GM21786 (cell line): ENCODE data around the gene RASSF3.

ENCODE experiments used
- ATAC-seq: cut with Tn5 transposase; IDR thresholded peaks from one replicate; pipeline ENCODE4 v1.9.1; 2021; ENCODE audit not compliant: unreplicated experiment

The RASSF3 gene

DNA sequence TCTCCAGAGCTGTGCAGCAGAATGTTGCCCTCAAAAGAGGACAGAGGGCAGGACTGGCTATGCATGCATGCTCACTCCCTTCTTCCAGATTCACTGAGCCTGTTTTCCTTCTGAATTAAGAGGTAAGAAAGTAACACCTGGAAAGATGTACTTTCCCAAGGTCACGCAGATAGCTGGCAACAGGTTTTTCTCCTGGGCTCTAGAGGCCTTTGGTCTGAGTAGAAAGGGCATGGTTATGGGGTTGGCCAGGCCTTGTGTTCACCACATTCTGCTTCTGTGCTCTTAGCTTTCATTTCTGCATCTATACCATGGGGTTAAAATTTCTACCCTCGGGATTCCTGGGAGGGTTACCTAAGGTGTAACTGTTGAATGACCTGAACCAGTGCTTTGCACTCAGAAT is 57.5 kb downstream of the RASSF3 start:
- no peak for ATAC-seq

DNA sequence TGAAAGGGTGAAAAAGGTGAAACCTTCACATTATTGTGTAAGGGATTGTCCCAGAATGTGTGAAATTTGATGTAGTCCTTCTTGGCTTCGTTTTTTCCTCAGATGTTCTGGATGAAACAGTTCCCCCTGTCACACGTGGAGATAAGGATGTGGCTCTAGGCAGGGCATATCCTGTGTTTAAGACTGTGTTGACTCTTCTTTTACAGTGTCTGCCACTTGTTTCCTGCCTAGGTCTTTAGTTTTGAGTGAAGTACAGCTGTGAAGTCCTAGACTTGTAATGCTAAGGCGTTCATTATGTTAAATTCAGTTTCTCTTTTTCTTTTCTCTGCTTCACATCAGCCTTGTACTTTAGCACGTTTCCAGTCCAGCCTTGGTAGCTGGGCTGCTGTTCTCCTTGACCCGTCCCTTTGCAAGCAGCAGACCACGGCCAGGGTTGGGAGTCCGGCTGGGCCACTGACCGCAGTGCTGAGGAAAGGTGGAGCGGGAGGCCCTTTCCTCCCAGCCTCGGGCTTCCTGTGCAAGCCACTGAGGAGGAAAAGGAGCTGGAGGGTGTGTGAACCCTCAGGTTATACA is 59.1 kb downstream of the RASSF3 start:
- peak; percentile 78 for ATAC-seq

DNA sequence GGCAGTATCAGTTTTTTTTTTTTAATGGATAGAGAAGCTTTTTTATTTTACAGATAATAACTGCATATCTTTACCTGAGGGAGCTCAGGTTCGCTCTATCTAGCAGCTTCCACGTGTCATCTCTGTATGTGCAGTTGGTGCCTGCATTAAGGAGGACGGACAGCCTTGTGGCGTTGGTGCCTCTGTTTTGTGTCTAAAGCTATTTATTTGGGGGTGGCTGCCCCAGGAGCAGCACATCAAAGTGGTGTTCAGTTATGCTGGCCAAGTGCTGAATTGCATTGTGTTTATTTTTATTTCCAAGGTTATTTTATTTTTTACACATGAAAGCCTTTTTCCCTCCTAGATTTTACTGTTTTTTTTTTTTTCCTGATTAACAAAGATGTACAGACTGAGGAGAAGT is 59.7 kb downstream of the RASSF3 start:
- no peak for ATAC-seq

DNA sequence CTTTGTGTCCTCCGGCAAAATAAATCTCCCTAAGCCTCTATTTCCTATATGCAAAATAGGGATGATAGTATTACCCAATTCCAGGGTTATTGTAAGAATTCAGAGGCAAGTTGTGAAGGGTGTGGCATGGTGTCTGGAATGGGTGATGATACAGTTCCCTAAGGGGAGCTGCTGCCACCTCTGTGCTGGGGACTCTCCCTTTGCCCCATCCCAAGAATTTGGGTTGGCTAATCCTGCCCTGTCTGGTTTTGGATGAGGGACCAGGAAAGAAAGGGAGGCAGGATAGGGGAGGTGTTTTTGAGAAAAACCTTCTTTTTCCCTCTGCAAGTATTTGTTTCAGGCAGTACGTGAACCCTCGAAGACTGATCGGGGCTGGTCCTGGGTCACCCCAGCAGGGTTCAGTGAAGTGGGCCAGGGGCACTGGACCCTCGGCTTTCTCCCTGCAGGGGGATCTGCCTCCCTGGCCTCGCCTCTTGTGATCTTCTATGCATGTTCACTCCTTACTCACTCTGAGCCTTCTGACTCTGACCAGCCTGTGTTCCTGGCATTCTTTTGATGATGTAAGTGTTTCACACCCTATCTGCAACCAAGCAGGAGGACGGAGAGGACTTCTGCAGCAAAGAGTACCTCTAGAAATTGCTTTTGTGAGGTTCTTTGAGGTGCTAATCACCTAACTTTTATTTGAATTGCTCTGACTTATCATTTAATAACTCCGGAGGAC is 60.8 kb downstream of the RASSF3 start:
- ATAC-seq = no peak

DNA sequence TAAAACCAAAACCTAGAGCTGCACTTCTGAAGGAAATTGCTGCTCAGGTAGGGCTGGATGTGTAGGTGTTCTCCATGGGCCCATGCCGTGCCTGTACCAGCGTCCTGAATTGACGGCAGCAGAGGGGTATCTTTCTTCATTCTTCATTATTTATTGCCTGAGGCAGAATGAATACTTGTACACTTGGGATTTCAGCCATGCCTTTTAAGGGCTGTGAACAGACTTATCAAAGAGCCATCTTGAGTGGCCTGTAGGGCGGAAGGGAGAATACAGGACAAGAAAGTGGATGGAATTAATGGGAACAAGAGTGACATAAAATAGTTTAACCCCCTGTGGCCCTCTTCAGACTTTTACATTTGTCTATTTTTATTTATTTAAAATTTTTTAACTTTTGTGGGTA is 61.4 kb downstream of the RASSF3 start:
- no peak for ATAC-seq

DNA sequence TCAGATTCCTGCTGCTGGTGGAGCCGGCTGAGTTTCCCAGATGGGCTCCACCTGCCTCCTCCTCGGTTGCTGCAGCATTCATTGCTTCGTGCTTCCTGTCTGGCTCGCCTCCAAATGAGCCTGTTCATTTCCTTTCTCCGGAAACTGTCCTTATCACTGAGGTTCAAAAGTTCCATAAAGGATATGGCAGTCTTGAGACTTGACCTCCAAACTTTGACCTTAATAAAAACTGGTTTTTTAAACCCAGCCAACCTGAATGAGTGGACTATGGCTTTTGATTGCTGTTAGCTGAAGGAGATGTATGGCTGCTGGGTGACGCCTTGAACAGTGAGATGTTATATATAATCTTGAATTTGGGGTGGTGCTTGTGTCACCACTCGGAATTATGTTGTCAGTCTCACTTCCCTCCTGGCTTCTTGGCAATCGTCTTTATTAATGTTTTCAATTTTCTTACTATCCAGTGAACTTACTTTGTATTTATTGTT is 62.7 kb downstream of the RASSF3 start:
- ATAC-seq = no peak

DNA sequence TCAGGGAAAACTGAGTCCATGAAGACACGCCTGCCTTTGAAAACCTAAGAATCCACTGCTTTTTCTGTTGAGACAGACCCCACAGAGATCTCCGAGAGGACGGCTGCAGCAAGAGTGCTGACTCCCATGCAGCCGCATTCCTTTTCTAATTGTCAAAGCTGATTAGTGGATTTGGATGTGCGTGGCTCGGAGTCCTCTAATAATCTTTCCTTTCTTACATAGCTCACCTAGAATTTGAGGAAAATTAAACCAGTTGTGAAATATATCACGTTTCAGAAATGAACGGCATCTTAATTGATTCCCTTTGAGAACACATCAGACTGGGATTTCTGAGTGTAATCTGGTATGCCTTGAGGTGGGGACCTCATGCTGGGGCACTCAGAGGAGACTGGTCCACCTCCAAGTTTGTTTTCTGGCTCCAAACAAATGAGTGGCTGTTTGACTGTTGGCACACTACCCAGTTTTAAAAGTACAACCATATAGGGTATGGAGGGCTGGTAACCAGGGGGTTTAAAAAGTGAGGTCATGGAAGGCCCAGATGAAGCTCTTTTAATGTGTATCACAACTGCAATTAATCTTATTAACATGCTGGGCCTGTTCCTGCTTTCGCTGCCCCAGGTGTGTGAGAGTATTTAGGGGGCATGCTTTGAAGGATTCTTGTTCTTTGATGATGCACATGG is 63.3 kb downstream of the RASSF3 start:
- ATAC-seq = no peak

DNA sequence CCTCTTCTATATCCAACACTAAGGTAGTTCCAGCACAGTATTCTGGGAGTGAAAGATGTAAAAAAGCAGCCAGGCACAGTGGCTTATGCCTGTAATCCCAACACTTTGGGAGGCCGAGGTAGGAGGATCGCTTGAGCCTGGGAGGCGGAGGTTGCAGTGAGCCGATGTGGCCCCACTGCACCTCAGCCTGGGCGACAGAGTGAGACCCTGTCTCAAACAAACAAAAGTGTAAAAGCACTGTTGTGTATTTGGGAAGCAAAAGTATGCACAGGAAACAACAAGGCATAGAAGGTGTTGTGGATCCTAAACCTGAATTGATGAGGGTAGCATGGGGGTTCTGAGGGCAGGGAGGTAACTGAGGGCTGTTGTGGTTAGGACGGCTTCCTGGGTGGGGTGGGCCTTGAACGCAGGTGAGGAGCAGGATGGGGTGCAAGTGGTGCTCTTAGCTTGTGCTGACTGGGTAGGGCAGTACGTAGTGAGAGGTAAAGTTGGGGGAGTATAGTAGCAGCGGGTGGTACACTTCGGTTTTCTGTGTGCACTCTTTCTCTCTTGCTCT is 64.2 kb downstream of the RASSF3 start:
- no peak for ATAC-seq

DNA sequence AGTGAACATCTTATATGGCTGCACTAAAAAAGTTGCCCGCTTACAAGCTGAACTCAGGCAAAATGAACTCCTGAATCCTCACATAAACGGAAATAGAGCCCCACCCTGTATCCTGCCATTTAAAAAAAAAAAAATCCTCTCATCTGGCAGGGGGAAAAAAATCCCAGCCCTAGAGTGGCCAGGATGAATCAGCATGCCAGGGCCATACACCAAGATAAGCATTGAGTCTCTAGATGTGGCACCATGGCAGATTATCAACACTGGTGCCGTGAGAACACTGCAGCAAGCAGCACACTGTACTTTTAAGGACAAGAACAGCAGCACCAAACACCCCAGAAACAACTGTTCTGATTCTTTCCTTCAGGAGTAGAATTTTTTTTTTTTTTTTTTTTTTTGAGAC is 65.5 kb downstream of the RASSF3 start:
- ATAC-seq = no peak

DNA sequence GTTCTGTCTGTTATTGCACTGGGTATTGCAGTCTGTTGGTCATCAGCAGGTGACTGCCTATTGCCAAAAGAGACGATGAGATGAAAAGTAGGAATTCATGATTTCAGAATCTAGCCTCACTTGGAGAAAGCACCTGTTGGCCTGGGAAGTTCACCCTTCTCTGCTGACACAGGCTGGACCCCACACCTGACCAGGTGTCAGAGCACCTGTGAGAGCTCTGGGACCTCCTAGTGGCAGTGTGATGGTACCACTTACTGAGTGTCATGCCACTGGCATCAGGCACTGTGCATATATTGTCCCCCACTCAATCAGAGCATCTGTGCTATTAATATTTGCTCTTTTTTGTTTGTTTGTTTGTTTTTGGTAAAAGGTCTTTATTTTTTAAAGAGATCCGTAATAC is 68.0 kb downstream of the RASSF3 start:
- no peak for ATAC-seq

DNA sequence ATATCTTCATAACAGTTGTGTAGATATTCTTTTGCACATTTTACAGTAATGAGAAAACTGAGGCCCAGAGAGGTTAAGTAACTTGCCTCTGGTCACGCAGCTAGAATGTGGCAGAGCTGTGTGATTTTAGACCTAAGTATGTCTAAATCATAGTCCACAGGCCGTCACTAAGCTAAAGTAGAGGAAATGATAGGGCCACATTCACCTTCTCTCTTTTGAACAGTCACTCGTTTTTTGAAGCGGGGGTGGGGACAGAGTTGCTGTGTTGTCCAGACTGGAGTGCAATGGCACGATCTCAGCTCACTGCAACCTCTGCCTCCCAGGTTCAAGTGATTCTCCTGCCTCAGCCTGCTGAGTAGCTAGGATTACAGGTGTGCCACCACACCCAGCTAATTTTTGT is 68.5 kb downstream of the RASSF3 start:
- ATAC-seq = no peak

DNA sequence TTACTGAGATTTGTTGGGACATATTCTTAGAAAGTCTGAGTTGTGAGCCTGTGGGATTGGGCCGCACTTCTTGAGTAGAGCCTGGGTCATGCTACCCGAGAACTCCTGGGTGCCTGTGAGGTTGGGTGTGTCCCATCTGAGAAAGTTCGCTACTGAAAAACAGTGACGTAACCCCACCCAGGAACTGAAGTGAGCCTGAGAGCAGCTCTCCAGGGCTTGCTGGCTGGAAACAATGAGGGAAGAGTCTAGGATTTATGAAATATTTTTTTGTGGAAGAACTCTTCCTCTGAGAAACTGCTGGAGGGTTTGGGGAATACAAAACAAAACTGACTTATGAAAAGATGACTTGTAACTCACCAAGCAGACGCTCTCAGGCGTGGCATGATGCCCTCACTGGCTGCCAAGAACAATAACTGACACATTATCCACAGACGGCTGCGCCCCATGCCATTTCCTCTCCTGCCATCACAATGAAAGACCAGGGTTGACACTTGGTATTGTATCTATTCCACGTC is 69.2 kb downstream of the RASSF3 start:
- ATAC-seq = peak; percentile 42

DNA sequence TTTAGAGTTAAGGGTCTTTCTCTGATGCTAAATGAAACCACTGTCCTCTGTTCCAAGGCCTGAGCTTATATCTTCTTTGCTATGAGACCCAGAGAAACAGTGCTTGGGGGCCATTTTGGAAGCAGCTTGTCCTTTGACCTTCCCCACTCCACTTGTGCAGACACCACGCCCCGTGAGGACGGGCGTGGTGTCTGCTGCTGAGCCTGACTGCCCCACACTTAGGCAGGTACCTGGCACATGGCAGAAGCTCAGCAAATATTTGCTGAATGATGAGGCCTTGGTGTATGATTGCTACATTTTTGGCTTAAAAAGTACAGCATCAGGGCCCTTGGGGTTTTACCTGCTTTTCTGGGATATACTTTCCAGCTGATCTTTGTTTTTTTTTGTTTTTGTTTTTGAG is 69.9 kb downstream of the RASSF3 start:
- no peak for ATAC-seq

DNA sequence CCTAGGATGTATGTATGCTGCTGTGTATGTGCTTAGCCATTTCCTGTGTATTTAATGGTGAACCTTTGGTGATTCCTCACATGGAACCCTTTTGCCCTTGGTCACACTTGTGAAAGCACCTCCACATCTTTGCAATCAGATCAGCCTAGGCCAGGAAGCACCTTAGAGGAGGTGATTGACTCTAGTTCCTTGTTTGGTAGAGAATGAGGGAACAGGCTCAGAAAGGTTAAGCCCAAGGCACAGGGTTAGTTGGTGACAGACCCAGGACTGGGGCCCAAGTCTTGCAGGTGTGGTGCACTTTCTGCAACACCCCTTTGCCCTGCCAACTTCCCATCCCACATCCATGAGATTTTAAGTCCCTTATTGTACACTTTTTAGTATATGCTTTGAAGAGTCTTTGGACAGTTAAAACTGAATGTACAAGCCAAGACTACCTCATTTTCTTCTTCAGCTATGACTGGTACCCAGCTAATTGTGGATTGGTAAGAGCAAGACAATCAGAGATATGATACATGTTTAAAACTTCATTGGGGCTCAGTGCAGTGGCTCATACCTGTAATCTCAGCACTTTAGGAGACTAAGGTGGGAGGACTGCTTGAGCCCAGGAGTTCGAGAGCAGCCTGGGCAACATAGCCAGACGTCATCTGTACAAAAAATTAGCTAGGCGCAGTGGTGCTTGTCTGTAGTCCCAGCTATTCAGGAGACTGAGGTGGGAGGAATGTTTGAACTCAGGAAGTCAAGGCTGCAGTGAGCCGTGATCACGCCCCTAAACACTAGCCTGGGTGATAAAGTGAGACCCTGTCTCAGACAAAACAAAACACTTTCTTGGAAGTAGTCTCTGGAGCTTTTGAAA is 71.1 kb downstream of the RASSF3 start:
- ATAC-seq = peak; percentile 33

DNA sequence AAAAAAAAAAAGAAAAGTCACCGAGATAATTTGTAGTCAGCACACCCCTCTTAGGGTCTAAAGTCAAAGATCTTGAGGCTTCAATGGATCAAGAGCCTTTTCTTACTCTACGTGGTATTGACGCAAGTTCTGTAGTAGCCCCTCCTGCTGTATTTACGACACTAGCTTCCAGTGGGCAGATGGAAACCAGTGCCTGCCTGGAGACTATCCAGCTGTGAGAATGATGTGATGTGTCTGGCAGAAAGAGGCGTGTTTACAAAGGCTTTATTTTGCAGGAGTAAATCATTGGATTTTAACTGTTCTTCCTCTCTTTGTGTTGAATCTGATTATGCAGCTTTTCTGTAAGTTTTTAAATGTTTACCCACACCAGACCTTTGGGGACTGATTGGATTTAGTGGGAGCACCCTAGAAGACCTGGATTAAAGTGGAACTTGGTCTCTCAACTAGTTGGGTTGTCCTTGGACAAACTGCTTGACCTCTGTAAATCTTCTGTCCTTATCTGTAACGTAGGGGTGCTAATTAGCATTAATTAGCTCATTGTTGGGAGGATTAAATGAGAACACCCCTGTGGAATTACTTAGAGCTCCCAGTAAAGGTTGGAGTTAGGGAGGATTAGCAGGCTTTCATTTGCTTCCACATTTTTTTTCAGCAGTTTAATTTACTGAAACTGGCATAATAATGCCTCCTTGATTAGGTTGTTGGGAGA is 72.4 kb downstream of the RASSF3 start:
- no peak for ATAC-seq

DNA sequence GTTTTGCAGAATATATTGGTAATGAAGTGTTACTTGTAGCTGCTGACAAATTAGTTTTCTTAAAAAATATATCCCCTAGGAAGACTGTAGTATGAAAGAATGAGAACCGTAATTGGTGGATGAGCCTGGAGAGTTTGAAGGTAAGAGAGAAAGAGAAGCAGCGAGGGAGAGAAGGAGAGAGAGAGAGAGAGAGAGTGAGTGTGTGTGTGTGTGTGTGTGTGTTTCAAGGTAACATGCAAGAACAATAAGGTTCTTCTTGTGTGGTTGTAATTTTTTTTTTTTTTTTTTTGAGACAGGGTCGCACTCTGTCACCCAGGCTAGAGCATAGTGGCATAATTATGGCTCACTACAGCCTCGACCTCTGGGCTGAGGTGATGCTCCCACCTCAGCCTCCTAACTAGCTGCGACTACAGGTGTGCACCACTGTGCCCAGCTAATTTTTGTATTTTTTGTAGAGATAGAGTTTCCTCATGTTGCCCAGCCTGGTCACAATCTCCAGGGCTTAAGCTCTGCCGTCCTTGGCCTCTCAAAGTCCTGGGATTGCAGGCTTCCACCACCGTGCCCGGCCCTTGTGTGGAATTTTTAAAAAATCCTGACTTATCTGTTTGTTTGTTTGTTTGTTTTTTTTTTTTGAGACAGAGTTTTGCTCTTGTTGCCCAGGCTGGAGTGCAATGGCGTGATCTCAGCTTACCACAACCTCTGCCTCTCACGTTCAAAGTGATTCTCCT is 73.7 kb downstream of the RASSF3 start:
- no peak for ATAC-seq

DNA sequence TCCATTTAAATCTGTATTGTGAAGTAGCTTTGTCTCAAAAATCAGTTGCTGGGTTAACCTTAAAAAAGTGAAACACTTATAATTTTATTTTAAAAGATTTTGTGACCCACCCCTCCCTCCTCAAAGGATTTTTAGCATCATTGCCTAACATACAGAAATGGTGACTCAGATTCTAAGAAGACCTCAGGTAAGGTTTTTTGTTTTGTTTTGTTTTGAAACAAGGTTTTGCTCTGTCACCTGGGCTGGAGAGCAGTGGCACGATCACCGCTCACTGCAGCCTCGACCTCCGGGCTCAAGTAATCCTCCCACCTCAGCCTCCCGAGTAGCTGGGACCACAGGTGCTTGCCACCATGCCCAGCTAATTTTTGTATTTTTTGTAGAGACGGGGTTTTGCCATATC is 74.8 kb downstream of the RASSF3 start:
- ATAC-seq = no peak

DNA sequence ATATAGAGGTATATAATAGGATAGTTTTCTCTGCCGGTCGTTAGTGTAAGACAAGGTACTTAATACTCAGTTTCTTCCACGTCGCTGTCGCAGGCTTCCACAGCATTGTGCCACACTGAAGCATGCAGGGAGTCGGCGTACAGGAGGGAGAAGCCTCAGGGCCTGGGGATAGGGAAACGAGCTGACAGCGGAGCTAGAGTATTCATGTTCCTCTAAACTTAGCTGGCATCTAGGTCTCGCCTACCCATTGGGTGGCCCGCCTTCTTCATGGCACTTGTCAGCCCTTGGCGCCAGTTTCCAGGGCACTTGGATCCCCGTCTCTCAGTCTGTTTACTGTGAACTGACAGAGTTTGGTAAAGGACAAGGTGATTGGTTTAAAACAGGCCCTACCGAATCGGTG is 75.3 kb downstream of the RASSF3 start:
- no peak for ATAC-seq

DNA sequence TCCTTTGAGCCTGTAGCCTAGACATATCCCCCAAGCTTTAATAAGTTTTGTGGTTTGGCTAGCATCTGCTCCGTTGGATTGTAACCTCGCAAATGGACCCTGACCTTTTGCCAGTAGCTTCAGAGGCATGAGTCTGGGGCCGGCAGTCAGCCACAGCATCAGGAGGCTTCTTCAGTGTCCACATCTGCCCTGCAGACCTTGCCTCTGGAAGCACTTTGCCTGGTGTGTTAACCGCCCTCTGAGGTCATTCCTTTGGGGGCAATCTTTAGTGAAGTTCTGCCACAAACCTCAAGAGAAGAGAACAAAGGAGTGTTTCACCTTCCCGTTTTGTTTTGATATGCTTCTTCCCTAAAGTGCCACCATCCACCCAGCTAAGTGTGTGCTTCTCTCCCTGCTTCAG is 77.5 kb downstream of the RASSF3 start:
- ATAC-seq = no peak

DNA sequence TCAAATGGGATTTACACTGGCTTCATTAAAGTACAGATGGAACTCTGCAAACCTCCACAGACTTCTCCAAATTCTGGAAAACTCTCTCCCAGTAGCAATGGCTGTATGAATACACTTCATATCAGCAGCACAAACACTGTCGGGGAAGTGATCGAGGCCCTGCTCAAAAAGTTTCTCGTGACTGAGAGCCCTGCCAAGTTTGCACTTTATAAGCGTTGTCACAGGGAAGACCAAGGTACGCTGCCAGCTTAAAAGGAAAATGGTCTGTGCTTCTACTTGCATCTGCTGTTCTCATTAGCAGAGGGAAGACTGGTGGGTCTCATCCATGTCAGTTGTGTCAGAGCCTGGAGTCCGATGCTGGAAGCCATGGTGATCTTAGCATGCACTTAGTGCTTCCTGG is 77.9 kb downstream of the RASSF3 start:
- ATAC-seq = no peak
